Sigmoid colon (tissue), 4 donors: ENCODE measurements around the gene GPX3.

Experiments used
- EP300 ChIP-seq, 4 donors: sonication (generic); formaldehyde crosslinking; IDR thresholded peaks; one replicate each; pipeline ENCODE4 v1.6.1; 2017; ENCODE audit warnings: antibody characterized with exemption in 4 of 4
- POLR2A ChIP-seq, 2 donors: fragments of 450-650 bp; IDR thresholded peaks; one replicate each; pipeline ENCODE4 v1.6.1; 2016; ENCODE audit warnings: antibody characterized with exemption in 2 of 2, mild to moderate bottlenecking in 2 of 2, moderate library complexity in 2 of 2
- POLR2AphosphoS5 ChIP-seq, 4 donors: sonication (generic); formaldehyde crosslinking; IDR thresholded peaks; one replicate each; pipeline ENCODE4 v1.6.1; 2017; ENCODE audit warnings: antibody characterized with exemption in 4 of 4
- TF ChIP-seq, protein P1 (sequence below), 4 experiments: fragments of 450-650 bp in 3 of 4; fragments of 200-600 bp in 1 of 4; IDR thresholded peaks; one replicate each; pipeline ENCODE4 v1.5.1; 2016 to 2019; ENCODE audit warnings: antibody characterized with exemption in 4 of 4, mild to moderate bottlenecking in 3 of 4, moderate library complexity in 2 of 4

DNA sequence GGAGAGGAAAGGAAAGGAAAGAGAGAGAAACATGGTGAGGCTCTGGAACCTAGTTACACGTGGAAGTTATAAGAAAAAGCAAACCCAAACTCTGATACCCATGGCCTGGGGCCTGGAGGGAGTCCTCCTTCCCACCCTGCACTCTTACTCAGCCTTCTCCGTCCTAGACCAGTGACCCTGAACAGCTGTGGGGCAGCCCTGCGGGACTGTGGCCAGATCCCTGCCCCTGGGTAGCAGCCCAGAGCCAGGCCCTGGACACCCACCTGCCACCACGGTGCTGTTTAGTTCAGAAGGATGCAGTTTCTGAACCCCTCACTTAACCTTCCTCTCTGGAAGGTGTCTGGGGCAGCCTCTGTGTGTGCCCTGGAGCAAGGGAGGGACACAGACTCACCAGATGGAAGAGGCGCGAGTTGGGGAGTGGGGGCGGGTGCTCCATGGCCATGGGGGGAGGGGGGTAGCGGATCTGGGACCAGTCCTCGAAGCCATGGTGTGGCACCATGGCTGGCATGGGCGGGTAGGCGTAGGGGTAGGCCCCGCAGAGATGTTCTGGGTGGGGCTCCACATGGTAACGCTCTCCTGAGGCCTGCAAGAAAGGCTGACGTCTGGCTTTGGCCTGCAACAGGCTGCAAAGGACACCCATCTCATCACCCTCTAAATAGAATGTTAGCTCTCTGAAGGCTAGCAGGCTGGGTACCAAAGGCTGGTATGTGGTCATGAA, 13.0 kb downstream of the GPX3 start:
- TF ChIP-seq EP300 (IDR thresholded peaks at IDR 0.05): no peak
- TF ChIP-seq POLR2A (IDR thresholded peaks at IDR 0.05): no peak
- TF ChIP-seq, protein P1, sequence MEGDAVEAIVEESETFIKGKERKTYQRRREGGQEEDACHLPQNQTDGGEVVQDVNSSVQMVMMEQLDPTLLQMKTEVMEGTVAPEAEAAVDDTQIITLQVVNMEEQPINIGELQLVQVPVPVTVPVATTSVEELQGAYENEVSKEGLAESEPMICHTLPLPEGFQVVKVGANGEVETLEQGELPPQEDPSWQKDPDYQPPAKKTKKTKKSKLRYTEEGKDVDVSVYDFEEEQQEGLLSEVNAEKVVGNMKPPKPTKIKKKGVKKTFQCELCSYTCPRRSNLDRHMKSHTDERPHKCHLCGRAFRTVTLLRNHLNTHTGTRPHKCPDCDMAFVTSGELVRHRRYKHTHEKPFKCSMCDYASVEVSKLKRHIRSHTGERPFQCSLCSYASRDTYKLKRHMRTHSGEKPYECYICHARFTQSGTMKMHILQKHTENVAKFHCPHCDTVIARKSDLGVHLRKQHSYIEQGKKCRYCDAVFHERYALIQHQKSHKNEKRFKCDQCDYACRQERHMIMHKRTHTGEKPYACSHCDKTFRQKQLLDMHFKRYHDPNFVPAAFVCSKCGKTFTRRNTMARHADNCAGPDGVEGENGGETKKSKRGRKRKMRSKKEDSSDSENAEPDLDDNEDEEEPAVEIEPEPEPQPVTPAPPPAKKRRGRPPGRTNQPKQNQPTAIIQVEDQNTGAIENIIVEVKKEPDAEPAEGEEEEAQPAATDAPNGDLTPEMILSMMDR (IDR thresholded peaks at IDR 0.05): no peak
- TF ChIP-seq POLR2AphosphoS5 (IDR thresholded peaks at IDR 0.05): no peak
